ENCODE measurements around the gene PLAGL2.

DNA sequence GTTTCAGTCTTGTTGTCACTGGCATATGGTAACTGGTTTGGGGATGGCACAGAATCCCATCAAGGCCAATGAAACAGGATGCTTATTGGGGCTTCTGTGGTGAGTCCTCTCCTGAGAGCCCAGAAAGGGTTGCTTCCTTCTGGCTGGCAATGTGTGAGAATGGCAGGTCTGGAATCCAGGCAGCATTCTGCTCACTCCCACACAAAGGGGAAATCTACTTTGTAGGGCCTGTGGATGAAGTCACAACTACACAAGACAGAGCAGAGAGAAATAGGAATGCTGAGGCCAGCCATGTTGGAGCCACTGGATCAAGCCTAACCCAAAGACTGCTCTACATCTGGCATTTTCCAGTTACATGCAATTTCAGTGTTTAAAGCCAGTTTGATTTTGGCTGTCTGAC lies 15.7 kb downstream of the PLAGL2 start:
- TF ChIP-seq FOXM1 (IDR thresholded peaks at IDR 0.05; ENCODE audit: low read depth) (no peak), FOXM1 (CRISPR knock-in tag; IDR thresholded peaks at IDR 0.05; ENCODE audit: low read depth) (no peak)
- TF ChIP-seq, protein P1, sequence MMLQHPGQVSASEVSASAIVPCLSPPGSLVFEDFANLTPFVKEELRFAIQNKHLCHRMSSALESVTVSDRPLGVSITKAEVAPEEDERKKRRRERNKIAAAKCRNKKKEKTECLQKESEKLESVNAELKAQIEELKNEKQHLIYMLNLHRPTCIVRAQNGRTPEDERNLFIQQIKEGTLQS (IDR thresholded peaks at IDR 0.05): no peak
- TF ChIP-seq, protein P1 (CRISPR knock-in tag; conservative IDR thresholded peaks at IDR 0.05): no peak
